ENCODE data around the gene SNTB2.
"Not testable (repeated sequence)": the region's sequence is repeated elsewhere in the genome, so short reads cannot be mapped to it uniquely, and the experiment has no call there.

The SNTB2 gene

GRCh38 chr16:69294051-69294450, 107.1 kb downstream of the SNTB2 start:
- no peak for DNase-seq

DNA sequence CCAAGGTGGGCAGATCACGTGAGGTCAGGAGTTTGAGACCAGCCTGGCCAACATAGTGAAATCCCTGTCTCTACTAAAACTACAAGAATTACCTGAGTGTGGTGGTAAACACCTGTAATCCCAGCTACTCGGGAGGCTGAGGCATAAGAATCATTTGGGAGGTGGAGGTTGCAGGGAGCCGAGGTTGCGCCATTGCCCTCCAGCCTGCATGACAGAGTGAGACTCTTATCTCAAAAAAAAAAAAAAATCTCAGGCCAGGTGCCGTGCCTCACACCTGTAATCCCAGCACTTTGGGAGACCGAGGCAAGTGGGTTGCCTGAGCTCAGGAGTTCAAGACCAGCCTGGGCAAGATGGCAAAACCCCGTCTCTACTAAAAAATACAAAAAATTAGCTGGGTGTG, 109.8 kb downstream of the SNTB2 start:
- DNase-seq = not testable (repeated sequence)

DNA sequence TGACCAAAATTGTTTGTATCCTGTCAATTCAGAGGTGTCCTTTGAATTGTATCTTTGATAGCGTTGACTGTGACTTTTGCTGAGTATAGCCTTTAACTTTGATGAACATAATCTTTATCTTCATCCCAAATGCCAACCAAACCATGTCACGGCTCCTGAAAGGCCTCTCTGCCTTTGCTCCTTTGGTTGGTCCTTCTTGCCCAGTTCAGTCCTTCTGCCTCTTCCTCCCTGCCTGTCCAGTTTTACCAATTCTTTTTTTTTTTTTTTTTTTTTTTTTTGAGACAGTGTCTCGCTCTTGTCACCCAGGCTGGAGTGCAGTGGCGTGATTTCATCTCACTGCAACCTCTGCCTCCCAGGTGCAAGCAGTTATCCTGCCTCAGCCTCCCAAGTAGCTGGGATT, 111.3 kb downstream of the SNTB2 start:
- DNase-seq = no peak

GRCh38 chr16:69301187-69301586, 114.2 kb downstream of the SNTB2 start:
- no peak for DNase-seq

- no peak for DNase-seq
Observed at GRCh38 chr16:69301861-69302260, 114.9 kb downstream of the SNTB2 start.

GRCh38 chr16:69302301-69302700, 115.3 kb downstream of the SNTB2 start:
- DNase-seq = no peak

GRCh38 chr16:69306031-69306430, 119.1 kb downstream of the SNTB2 start:
- no peak for DNase-seq

DNA sequence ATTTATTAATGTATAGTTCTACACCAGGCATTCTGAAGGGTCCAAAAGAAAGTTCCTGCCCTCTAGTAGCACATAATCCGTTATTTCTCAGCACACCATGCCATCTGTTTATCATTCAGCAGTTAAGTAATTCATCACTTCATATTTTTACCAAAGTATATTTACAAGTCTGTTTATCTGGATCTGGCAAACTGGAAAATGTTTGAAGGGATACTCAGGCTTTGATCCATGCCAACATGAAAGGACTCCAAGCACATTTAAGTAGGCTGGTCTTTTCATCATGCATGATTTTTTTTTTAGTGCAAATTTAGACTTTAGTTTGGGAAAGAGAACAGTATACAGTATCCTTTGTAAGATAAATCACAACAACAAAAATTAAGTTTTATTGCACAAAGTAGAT, 120.1 kb downstream of the SNTB2 start:
- DNase-seq = no peak

GRCh38 chr16:69307856-69308255, 120.9 kb downstream of the SNTB2 start:
- no peak for DNase-seq

DNA sequence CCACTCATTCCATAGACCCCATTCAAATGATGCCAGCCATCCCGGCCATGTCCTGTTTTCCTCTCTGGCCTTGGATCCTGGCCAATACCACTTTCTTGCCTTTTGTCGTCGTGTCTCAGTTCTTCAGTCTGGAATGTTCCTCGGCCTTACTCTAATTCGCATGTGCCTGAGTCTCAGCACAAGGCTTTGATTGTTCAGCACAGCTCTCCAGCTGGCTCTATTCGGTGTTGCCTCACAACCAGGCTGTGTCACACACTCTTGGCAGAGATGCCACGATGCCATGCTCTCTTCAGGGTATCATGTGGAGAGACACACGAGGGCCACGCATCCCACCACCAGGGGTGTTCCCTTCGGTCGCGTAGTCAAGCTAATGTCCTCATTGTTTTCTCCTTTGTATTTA, 122.4 kb downstream of the SNTB2 start:
- DNase-seq = no peak

- peak; percentile 97 to 98 for DNase-seq
Observed at GRCh38 chr16:69310653-69311532, 123.9 kb downstream of the SNTB2 start, which contains the start of gene VPS4A. TSS of gene VPS4A (plus strand) at chr16:69311350. CDS start at chr16:69311512, 162 bp downstream.

GRCh38 chr16:69311533-69312387, 124.8 kb downstream of the SNTB2 start:
- peak in 1 of 2 donors; percentile 24 for DNase-seq

DNA sequence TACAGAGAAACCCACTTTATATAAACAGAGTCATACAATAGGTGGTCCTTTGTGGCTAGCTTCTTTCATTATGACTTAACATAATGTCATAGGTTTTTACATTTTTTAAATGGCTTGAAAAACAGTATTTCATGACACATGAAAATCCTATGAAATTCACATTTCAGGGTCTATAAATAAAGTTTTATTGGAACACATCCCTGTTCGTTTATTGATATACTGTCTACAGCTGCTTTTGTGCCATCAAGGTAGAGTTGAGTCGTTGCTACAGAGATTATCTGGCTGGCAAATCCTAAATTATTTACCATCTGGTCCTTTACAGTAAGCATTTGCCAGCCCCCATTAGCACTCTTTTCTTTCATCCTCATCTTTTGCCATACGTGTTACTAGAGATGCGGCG, 126.5 kb downstream of the SNTB2 start:
- DNase-seq = no peak

DNA sequence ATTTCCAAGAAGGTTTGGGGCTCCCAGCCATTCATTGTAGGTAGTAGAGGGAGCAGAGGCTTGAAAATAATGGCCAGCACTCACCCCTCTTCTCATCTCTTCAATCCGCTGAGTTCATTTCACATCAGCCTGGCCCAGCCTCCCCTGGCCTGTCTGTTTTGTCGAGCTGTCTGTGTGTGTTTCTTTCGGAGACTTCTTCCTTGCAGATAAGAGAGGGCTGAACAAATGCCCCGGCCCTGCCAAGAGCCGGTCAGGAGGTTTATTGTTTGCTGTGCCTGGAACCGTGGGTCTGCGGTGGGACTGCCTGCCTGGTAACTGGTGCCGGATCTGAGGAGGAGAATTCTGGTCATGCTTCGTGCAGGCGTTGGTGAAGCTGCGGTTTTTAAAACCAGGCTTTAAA, 127.6 kb downstream of the SNTB2 start:
- DNase-seq = no peak

GRCh38 chr16:69315486-69316311, 128.7 kb downstream of the SNTB2 start:
- DNase-seq = no peak

DNA sequence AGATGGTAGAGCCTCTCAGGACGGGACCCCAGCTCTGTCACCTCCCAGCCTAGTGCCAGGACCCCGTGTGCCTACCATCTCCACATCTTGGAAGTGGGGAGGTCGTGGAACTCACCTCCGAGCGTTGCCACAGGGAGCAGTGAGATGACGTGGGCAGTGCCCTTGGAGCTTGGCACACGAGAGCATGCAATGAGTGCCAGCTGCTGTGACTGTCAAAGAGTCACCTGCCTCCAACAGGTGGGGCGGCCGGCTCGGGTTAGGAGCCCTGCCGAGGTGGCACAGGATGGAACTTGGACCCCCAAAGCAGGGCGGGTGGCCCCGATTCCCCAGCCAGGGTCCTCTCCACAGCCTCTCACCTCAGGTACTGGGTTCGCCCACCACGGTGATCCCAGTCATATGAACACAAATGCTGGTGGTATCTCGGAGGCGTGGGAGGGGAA, 129.7 kb downstream of the SNTB2 start:
- DNase-seq = no peak

- DNase-seq = no peak
Observed at GRCh38 chr16:69318177-69318910, 131.4 kb downstream of the SNTB2 start.

GRCh38 chr16:69318911-69319289, 131.9 kb downstream of the SNTB2 start:
- DNase-seq = no peak

GRCh38 chr16:69319381-69319780, 132.4 kb downstream of the SNTB2 start:
- no peak for DNase-seq

DNA sequence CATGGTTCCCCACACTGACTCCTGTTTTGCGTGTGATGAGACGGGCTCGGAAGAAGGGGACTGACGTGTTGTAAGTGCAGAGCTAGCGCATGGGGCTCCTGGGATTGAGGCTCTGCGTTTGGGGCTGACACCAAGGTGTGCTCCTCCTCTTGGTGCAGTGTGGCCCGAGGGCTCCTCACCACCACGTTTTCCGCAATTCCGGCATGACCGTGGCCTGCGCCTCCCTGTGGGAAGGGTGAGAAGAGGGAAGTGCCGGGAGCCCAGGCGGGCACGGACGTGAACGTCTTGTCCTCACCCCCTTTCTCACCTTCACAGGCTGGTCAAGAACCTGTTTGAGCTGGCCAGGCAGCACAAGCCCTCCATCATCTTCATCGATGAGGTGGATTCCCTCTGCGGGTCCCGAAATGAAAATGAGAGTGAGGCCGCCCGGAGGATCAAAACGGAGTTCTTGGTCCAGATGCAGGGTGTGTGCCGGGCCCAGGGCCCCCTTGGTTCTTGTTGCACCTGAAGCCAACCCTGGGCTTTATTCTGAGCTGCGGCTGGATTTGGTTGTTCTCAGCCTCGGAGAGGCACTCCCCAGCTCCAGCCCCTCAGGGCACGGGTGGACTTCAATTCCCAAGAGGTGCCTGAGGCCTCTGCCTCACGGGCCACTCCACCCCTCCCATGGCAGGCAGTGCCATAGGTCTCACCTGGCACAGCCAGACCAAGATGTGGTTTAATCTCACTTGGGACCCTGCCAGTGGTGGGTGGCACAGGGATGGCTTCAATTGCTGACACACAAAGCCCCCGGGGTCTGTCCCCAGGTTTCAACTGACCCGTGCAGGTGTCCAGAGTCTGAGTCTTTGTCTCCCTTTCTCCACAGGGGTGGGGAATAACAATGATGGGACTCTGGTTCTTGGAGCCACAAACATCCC, 133.1 kb downstream of the SNTB2 start:
- DNase-seq = no peak

GRCh38 chr16:69320740-69321073, 133.7 kb downstream of the SNTB2 start:
- DNase-seq = no peak
